Tibial artery (tissue), 4 donors: ENCODE data around the gene MRPS27.

ENCODE experiments used
- DNase-seq, 2 donors: peaks; one replicate each; pipeline ENCODE4 v3.0.0-alpha.2; 2019
- H3K27ac ChIP-seq, 2 donors: fragments of 200-600 bp; sonication (generic) in 1 of 2; 1 replicate in 1 of 2; 2 replicates in 1 of 2; pipeline ENCODE4 v1.5.1; 2018 to 2019; ENCODE audit warnings: mild to moderate bottlenecking in 1 of 2
- H3K27me3 ChIP-seq, 2 donors: fragments of 200-600 bp; sonication (generic) in 1 of 2; one replicate each; pipeline versions ENCODE4 v1.5.1 to v1.6.0; 2016 to 2019
- H3K36me3 ChIP-seq, 3 donors: fragments of 200-600 bp; sonication (generic) in 2 of 3; one replicate each; pipeline ENCODE4 v1.5.1; 2016 to 2019; ENCODE audit warnings: mild to moderate bottlenecking in 2 of 3
- H3K4me1 ChIP-seq, 4 donors: fragments of 200-600 bp; sonication (generic) in 2 of 4; 1 replicate in 3 of 4; 2 replicates in 1 of 4; pipeline ENCODE4 v1.5.1; 2016 to 2019
- H3K4me3 ChIP-seq, 2 donors: fragments of 200-600 bp; sonication (generic) in 1 of 2; 1 replicate in 1 of 2; 2 replicates in 1 of 2; pipeline ENCODE4 v1.5.1; 2018 to 2019; ENCODE audit warnings: mild to moderate bottlenecking in 2 of 2
- H3K9me3 ChIP-seq, 3 donors: fragments of 200-600 bp; sonication (generic) in 1 of 3; one replicate each; pipeline ENCODE4 v1.5.1; 2016 to 2019
- intact Hi-C: fragments of 100-400 bp; cut with DNase I; formaldehyde crosslinking; loops from one replicate; pipeline ENCODE4 v1.15.0; 2023; ENCODE audit warnings: low total_unique reads
- TF ChIP-seq, protein P1 (sequence below), 2 experiments: fragments of 200-600 bp in 1 of 2; fragments of 450-650 bp in 1 of 2; IDR thresholded peaks; one replicate each; pipeline ENCODE4 v1.5.1; 2017 to 2019; ENCODE audit warnings: antibody characterized with exemption in 2 of 2, mild to moderate bottlenecking in 1 of 2, moderate library complexity in 1 of 2

Gene MRPS27

DNA sequence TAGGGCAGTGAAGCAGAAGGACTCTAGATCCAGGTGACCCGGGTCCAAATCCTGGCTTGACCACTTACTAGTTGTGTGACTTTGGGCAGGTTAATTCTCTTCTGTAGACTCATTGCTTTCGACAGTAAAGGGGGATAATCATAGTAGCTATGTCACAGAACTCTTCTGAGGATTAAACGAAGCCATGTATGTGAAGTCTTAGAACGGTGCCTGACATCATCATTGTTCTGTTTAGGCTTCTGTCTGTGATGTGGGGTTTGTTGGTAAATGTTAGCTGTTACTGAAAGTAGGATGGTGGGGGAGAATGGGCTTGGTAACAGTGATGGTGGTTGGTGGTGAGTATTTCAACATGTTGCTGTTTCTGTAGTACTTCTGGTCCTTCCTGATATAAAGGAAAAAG lies 139.1 kb downstream of the MRPS27 start:
- H3K27ac ChIP-seq, result peak overlapping the region; percentile 76 to 80
- DNase-seq, result no peak

DNA sequence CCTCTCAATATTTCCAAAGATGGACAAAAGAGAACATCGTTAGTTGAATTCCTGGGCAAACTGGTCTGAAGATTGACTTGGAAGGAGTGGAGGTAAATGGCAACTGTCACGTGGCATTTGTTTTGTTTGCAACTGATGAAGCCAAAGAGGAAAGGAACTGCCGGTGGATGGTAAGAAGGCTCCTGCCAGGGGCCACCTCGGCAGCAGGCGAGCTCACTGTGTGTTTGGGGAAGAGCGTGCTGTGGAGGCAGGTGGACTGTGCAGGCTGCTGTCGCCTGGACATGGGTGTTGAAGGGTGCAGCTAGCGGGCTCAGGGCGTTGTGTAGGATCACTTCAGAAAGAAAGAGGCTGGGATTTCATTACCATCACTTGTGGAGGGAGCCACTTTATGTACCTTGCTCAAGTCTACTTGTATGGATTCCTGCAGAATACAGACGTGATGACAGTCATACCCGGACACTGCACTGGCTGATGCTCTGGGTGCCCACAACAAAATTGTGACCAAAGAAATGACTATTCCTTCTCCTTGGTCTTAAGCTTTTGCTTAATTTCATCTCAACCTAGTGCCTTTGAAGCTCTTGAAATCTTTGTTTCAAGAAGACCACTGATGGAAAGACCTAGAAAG lies 140.1 kb downstream of the MRPS27 start:
- Histone ChIP-seq H3K9me3 (no peaks in the 10 kb centered on the region), H3K4me1 (peaks cover 0 to 83% (median 42%) of the 10 kb centered on the region in 4 donors), H3K4me3 (peak overlapping the region; percentile 44 to 53), H3K36me3 (peaks cover 15 to 18% (median 17%) of the 10 kb centered on the region in 3 donors), H3K27ac (peak overlapping the region; percentile 76 to 80), H3K27me3 (no peaks in the 10 kb centered on the region)
- no peak for DNase-seq
- intact Hi-C loops, result no loop called here
- TF ChIP-seq, protein P1, sequence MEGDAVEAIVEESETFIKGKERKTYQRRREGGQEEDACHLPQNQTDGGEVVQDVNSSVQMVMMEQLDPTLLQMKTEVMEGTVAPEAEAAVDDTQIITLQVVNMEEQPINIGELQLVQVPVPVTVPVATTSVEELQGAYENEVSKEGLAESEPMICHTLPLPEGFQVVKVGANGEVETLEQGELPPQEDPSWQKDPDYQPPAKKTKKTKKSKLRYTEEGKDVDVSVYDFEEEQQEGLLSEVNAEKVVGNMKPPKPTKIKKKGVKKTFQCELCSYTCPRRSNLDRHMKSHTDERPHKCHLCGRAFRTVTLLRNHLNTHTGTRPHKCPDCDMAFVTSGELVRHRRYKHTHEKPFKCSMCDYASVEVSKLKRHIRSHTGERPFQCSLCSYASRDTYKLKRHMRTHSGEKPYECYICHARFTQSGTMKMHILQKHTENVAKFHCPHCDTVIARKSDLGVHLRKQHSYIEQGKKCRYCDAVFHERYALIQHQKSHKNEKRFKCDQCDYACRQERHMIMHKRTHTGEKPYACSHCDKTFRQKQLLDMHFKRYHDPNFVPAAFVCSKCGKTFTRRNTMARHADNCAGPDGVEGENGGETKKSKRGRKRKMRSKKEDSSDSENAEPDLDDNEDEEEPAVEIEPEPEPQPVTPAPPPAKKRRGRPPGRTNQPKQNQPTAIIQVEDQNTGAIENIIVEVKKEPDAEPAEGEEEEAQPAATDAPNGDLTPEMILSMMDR (IDR thresholded peaks at IDR 0.05), result no peak

More for the DNA sequence above, 139.1 kb downstream of the MRPS27 start:
- H3K27me3 ChIP-seq, result no peaks in the 10 kb centered on the region
- peak overlapping the region; percentile 44 to 53 for H3K4me3 ChIP-seq
- peaks cover 0 to 87% (median 48%) of the 10 kb centered on the region in 4 donors for H3K4me1 ChIP-seq
- TF ChIP-seq, protein P1 (IDR thresholded peaks at IDR 0.05), result no peak
- intact Hi-C loops, result no loop called here
- H3K36me3 ChIP-seq, result peaks cover 24 to 28% (median 25%) of the 10 kb centered on the region in 3 donors
- H3K9me3 ChIP-seq, result no peaks in the 10 kb centered on the region

- intact Hi-C loops, result no loop called here
- Histone ChIP-seq H3K27me3 (no peaks in the 10 kb centered on the region), H3K9me3 (no peaks in the 10 kb centered on the region), H3K4me3 (peak overlapping the region; percentile 44 to 53), H3K27ac (peak overlapping the region; percentile 76 to 80), H3K36me3 (peaks cover 10 to 11% (median 10%) of the 10 kb centered on the region in 3 donors), H3K4me1 (peaks cover 0 to 76% (median 39%) of the 10 kb centered on the region in 4 donors)
- TF ChIP-seq, protein P1 (IDR thresholded peaks at IDR 0.05), result no peak
- peak; percentile 81 to 89 for DNase-seq
These were observed 140.8 kb downstream of the MRPS27 start for GRCh38 chr5:72179028-72179815.

DNA sequence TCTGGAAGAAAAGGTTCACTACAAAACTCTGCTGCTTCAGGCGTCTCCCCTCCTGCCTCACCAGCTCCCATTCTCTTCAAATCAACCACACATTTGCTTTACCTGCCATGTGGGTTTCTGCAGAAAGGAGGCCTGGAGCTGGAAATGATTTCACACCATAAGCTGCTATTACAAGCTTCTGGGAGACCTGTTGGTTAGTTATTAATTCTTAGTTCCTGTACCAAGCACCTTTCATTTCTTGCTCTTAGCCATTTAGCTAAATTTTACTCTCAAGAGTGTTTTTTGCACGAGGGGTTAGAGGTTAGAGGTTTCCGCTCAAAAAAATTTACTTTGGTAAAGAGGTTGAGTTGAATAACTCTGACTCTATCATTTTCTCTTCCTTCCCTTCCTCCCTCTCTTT lies 142.5 kb downstream of the MRPS27 start:
- Histone ChIP-seq H3K4me1 (peaks cover 0 to 68% (median 33%) of the 10 kb centered on the region in 4 donors), H3K9me3 (no peaks in the 10 kb centered on the region), H3K27ac (peak overlapping the region; percentile 76 to 80), H3K36me3 (no peaks in the 10 kb centered on the region), H3K27me3 (no peaks in the 10 kb centered on the region), H3K4me3 (no peak overlapping the region)
- intact Hi-C loops, result no loop called here
- DNase-seq, result no peak
- TF ChIP-seq, protein P1 (IDR thresholded peaks at IDR 0.05), result no peak

DNA sequence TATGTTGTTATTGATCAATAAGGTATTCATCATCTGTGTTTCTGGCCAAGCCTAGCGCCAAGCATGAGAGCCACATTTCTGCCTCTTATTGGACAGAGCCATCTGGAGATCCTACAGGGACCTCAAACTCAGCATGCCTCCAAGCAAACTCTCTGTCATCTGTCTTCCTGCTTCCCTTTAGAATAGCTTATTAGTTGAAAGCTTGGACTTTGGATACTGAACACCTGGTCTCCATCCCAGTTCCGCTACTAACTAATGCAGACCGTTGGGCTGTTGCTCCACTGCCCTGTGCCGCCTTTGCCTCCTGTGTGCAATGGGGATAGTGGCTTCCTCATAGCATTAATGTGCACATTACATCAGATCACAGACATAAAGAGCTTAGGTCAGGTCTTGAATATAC lies 147.3 kb downstream of the MRPS27 start:
- peaks cover 0 to 48% (median 26%) of the 10 kb centered on the region in 4 donors for H3K4me1 ChIP-seq
- TF ChIP-seq, protein P1 (IDR thresholded peaks at IDR 0.05), result no peak
- intact Hi-C loops, result no loop called here
- no peak overlapping the region for H3K4me3 ChIP-seq
- H3K27me3 ChIP-seq, result no peaks in the 10 kb centered on the region
- no peak overlapping the region for H3K27ac ChIP-seq
- no peaks in the 10 kb centered on the region for H3K9me3 ChIP-seq
- H3K36me3 ChIP-seq, result no peaks in the 10 kb centered on the region
- no peak for DNase-seq
